CD4-positive, alpha-beta T cell treated with Interleukin-4 for 4 hours (primary cell): ENCODE results near the gene SFTA2.

Experiments used
- DNase-seq: peaks from one replicate; pipeline ENCODE4 v3.0.0-alpha.2; 2020

Gene SFTA2

GRCh38 chr6:30889921-30890645, 41.9 kb downstream of the SFTA2 start:
- no peak for DNase-seq

GRCh38 chr6:30889496-30889885, 42.5 kb downstream of the SFTA2 start:
- no peak for DNase-seq

- no peak for DNase-seq
Observed at GRCh38 chr6:30888816-30889495, 43.0 kb downstream of the SFTA2 start.

GRCh38 chr6:30887901-30888815, 43.8 kb downstream of the SFTA2 start:
- DNase-seq = no peak

- DNase-seq = no peak
Observed at GRCh38 chr6:30886897-30887255, 45.1 kb downstream of the SFTA2 start.

GRCh38 chr6:30885999-30886896, 45.7 kb downstream of the SFTA2 start:
- DNase-seq = no peak

GRCh38 chr6:30885481-30885998, 46.4 kb downstream of the SFTA2 start:
- DNase-seq = no peak

- peak; percentile 24 for DNase-seq
Observed at GRCh38 chr6:30884521-30885480, 47.2 kb downstream of the SFTA2 start.

- peak; percentile 25 for DNase-seq
Observed at GRCh38 chr6:30883685-30884520, 48.1 kb downstream of the SFTA2 start, which contains the start of gene DDR1. Gene DDR1 (plus strand): TSS chr6:30884519. CDS start chr6:30888730, 4,211 bp downstream.

GRCh38 chr6:30882759-30883684, 48.9 kb downstream of the SFTA2 start:
- DNase-seq = no peak

GRCh38 chr6:30882204-30882758, 49.7 kb downstream of the SFTA2 start:
- no peak for DNase-seq

GRCh38 chr6:30881392-30882203, 50.4 kb downstream of the SFTA2 start:
- no peak for DNase-seq
